GM21360 (cell line): ENCODE data around the gene TEX9.
A peak's percentile ranks its signal among the peaks of the same experiment; 100 is the strongest.
"Not testable (repeated sequence)": the region's sequence is repeated elsewhere in the genome, so short reads cannot be mapped to it uniquely, and the experiment has no call there.

Experiments used
- ATAC-seq: cut with Tn5 transposase; IDR thresholded peaks from one replicate; pipeline ENCODE4 v1.9.1; 2021; ENCODE audit warnings: mild to moderate bottlenecking, moderate library complexity; ENCODE audit not compliant: unreplicated experiment

The TEX9 gene

DNA sequence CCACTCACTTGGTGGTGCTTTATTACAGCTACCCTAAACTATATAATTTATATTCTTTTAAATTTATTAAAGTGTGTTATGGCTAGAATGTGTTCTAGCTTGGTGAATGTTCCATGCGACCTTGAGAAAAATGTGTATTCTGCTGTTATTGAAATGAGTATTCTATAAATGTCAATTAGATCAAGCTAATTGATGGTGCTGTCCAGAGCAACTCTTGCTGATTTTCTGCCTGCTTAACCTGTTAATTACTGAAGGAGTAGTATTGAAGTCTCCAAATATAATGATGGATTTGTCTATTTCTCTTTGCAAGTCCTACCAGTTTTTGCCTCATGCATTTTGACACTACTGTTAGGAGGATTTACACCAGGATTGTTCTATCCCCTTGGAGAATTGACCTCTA lies 3.2 kb upstream of the TEX9 start:
- ATAC-seq: no peak

DNA sequence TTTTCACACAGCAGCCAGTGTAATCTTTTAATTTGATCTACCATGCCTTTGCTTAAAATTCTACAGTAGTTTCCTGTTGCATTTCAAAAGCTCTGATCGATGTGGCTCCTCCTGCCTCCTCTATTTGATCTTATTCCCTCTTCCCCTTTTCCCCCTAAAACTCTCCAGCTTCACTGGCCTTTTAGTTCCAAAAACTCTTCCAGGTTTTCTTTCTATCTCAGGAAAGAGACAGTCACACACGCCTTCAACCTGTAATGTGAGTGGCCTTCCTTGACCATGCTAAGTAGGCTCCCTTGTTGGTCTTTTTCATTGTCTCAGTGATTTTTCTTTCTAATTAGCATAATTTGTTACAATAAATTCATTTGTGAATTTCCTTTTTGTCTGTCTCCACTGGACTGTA lies 985 bp downstream of the TEX9 start:
- no peak for ATAC-seq

DNA sequence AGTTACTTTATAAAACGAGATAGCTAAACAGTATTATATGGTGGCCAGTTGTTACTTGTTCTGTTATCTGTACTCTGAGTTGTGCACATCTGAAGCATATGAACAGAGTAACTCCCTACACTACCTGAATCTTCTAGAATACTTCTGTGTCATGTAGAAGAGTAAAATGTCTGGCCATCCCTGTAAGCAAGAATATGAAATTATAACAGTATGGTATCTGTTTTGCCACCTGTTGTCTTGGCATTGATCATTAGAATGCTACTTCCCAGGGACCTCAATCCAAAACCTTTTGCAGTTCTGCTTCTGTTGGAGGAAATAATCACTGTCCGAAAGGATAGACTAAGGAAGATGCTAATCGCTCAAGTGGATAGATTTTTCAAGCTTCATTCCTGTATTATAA lies 1.9 kb downstream of the TEX9 start:
- no peak for ATAC-seq

DNA sequence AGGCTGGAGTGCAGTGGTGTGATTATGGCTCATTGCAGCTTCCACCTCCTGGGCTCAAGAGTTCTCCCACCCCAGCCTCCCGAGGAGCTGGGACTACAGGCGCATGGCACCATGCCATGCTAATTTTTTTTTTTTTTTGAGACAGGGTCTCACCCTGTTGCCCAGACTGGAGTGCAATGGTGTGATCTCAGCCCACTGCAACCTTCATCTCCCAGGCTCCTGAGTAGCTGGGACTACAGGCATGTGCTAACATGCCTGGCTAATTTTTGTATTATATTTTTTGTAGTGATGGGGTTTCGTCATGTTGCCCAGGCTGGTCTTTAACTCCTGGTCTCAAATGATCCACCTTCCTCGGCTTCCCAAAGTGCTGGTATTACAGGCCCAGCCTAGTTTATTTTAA lies 4.0 kb downstream of the TEX9 start:
- no peak for ATAC-seq

DNA sequence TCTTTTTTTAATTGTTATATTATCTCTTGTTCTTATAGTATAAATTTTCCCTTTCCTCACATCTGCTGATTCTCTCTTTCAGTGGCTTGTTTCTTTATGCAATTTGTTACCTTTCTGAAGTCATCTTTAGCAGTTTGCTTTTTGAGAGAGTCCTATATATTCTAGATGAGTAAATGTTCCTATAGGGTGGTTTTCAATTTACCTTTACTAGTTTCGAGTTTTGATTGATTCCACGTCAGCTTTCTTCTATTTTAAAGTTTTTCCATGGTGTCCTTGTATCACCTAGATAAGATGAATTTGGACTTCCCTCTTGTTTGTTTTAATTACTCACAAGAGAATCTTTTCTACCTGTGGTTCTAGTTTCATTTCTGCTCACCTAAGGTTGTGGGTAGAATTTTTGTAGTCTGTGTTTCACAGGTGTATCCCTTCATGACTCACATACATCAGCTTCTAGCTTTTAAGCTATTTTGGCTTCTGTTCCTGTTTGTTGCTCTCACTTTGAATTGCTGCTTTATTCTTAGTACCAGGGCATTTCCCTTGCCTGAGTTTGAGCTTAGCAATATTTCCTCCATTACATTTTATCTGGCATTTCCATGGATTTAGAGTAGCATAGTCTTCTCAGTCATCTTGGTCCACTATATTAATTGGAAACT lies 6.4 kb downstream of the TEX9 start:
- ATAC-seq: peak; percentile 78

DNA sequence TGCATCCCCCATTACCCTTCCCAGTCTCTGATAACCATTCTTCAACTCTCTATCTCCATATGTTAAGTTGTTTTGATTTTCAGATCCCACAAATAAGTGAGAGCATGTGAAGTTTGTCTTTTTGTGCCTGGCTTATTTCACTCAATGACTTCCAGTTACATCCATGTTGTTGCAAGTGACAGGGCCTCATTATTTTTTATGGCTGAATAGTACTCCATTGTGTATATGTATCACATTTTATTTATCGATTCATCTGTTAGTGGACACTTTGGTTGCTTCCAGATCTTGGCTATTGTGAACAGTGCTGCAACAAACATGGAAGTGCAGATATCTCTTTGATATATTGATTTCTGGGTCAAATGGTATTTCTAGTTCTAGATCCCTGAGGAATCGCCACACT lies 9.5 kb downstream of the TEX9 start:
- ATAC-seq: not testable (repeated sequence)

DNA sequence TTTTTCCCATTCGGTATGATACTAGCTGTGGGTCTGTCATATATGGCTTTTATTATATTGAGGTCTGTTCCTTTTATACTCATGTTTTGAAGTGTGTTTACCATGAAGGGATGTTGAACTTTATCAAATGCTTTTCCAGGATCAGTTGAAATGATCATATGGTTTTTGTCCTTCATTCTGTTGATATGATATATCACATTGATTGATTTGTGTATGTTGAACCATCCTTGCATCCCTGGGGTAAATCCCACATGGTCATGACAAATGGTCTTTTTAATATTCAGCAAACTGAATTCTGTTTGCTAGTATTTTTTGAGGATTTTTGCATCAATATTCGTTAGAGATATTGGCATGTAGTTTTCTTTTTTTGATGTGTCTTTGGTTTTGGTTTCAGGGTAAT lies 12.6 kb downstream of the TEX9 start:
- ATAC-seq: not testable (repeated sequence)

DNA sequence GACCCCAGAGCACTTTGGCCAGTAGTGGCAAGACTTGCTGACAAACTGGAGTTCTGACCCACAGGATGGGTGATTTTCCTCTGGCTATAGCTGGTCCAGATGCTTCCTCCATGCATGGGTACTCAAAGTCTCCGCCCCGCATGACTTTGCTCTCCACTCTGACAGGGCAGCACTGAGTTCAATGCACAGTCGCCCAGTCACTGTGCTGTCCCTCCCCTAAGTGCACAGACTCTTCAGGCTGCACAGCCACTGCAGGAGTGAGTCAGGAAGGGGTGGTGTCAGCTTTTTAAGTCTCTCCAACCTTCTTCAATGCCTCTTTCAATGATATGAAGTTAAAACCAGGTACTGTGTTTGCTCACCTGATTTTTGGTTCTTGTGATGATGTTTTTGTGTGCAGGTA lies 17.8 kb downstream of the TEX9 start:
- ATAC-seq: no peak

DNA sequence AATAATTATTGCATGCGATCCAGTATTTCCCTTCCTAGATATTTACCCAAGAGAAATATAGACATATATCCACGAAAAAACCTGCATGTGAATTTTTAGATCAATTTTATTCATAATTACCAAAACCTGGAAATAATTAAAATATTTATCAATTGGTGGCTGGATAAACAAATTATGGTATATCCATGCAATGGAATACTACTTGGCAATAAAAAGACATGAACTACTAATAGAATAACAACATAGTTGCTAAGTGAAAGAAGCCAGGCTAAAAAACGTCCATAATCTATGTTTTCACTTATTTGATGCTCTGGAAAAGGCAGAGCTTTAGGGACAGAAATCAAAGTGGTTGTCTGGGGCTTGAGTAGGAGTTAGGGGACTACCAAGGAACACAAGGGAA lies 20.7 kb downstream of the TEX9 start:
- ATAC-seq: no peak

DNA sequence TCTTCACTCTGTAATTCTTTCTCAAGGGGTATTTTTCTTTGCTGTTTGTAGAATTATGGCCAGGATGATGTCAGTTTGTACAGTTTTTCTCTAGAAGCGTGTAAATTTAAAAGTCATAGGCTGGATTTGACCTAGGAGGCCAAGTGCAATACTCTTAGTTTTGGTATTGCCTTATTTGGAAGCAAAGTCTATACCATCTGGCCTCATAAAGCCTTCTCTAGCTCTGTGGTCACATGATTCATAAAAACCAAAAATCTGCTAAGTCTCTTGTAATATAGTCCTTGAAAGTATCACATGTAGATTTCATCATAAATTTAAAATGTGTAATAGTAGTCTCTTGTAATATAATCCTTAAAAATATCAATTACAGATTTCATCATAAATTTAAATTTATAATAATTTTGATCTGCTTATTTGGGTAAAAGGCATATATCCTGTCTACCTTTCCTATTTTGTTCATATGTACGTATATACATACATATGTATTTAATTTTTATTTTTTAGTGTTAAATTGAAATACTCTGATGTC lies 25.6 kb downstream of the TEX9 start:
- no peak for ATAC-seq

DNA sequence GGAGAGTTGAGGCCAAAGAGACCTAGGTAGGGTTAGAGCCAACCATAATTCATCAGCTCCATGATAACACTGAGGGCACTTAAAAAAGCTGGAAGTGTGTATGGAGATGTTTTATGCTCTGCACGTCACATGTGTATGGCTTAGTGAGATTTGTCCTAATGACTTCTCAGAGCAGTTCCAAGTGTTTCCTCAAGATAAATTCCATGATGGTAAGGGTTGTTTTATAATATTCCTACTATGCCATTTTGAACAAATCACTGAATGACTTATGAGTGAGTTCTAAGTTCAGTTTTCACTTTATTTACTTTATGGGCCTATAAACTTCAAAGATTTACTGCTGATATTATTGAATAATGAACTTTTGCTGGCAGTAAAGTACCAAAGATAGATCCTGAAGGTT lies 28.1 kb downstream of the TEX9 start:
- no peak for ATAC-seq

DNA sequence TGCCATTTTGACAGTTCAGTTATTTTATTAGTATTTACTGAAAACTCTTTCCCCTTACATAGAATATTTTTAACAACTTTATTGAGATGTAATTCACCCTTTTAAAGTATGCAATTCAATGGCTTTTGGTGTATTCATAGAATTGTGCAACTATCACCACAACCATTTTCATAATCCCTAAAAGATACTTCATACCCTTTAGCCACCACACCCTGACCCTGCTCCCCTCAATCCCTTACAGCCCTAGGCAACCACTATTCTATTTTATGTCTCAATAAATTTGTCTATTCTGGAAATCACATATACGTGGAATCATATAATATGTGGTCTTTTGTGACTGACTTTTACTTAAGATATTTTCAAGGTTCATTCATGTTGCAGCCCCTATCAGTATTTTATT lies 29.7 kb downstream of the TEX9 start:
- no peak for ATAC-seq

DNA sequence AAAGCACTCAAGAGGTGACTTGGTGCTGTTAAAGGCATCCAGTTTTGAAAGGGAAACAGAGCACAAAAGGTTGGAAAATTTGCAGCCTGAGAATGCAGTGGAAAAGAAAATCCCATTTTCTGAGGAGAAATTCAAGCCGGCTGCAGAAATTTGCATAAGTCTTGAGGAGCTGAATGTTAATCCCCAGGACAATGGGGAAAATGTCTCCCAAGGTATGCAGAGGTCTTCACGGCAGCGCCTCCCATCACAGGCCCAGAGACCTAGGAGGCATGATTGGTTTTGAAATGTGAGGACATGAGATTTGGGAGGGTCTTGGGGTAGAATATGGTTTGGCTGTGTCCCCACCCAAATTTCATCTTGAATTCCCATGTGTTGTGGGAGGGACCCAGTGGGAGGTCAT lies 32.1 kb downstream of the TEX9 start:
- not testable (repeated sequence) for ATAC-seq

DNA sequence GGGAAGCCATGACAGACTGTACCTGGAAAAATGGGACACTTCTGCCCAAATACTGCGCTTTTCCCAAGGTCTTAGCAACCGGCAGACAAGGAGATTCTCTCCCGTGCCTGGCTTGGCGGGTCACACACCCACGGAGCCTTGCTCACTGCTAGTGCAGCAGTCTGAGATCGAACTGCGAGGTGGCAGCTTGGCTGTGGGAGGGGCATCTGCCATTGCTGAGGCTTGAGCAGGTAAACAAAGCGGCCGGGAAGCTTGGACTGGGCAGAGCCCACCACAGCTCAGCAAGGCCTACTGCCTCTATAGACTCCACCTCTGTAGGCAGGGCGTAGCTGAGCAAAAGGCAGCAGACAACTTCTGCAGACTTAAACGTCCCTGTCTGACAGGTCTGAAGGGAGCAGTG lies 34.0 kb downstream of the TEX9 start:
- ATAC-seq: not testable (repeated sequence)

DNA sequence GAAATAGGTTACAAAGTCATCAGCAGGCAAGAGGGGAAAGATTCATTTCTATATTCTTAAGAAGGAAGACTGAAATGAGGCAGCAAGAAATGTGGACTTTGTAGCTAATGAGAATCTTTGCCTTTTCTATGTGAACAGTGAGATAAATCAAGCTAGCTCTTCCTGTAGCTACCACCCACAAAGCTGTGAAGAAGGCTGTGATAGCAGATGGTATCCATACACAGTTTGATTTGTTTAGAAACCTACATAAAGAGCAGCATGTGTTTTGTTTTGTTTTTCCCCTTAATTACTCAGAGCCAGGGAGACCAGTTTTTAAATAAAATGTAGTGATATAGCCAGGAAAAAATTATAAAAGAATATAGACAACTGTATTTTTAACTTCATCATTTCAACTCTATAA lies 45.5 kb downstream of the TEX9 start:
- no peak for ATAC-seq

DNA sequence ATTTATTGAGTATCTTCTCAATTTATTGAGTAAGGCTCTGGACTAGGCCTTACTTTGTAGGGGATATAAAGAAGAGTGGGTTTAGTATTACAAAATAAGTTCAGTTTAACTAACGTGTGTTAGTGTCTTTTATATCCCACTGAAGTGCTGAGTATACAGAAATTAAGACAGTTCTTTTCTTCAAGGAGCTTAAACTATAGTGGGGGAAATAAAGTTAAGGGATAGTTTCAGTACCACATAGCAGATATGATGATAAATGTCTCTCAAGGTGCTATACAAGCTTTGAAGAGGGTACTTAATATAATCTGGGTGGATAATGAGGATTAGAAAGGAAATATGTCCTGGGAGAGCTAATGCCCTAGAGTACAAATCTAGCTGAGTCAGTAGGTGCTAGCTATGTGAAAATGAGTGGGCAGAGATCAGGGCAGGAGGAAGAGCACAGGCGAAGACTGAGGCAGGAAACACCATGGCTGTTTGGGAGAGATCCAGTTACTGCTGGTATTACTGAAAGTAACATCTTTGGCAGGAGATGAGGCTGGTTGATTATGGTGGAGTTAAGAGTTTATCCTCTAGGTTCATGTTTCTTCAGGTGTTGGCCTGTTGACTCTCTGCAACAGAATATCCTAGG lies 46.0 kb downstream of the TEX9 start:
- no peak for ATAC-seq

DNA sequence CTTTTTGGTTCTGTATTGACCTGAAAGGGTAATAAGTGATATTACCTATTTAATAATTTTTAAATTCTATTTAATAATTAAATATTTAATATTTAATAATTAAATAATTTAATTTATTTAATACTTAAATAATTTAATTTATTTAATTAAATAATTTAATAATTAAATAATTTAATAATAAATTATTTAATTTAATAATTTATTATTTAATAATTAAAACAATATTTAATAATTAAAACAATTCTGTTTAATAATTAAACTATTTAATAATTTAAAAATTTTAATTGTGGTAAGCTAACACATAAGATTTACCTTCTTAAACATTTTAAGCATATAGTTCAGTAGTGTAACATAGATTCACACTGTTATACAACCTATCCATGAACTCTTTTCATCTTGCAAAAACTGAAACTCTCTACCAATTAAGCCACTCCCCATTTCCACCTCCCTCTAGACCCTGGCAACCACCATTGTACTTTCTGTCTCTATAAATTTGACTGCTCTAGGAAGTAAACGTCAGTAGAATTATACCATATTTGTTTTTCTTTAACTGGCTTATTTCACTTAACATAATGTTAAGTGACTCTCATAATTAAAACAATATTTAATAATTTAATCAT lies 48.0 kb downstream of the TEX9 start:
- not testable (repeated sequence) for ATAC-seq

DNA sequence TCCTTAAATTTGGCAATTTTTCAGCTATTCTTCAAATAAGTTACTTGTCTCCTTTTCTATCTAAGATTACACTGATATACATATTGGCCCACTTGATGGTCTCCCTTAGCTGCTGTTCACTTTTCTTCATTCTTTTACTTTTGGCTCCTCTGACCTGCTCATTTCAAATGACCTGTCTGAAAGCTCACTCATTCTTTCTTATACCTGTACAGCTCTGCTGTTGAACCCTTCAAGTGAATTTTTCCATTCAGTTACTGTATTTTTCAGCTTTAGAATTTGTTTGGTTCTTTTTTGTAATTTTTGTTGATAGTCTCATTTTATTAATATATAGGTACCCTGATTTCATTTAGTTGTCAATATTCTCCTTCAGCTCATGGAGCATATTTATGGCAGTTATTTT lies 60.0 kb downstream of the TEX9 start:
- no peak for ATAC-seq

DNA sequence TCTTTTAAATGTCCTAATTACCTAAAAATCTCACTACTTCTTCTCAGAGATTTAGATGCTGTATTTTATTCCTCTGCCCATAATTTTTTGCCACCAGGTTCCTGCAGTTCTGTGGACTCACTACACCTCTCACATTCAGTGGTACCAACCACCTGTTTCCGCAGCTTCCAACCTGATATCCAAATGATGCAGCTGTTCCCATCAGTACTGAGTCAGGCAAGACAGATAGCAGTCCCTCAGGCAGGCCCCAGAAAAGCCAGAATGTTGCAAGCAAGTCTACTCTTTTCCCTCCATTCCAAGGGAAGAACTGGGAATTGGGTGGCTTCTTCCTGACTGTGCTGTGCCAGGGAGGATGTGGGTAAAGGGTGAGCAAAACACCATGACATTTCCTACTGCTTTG lies 60.8 kb downstream of the TEX9 start:
- ATAC-seq: no peak

DNA sequence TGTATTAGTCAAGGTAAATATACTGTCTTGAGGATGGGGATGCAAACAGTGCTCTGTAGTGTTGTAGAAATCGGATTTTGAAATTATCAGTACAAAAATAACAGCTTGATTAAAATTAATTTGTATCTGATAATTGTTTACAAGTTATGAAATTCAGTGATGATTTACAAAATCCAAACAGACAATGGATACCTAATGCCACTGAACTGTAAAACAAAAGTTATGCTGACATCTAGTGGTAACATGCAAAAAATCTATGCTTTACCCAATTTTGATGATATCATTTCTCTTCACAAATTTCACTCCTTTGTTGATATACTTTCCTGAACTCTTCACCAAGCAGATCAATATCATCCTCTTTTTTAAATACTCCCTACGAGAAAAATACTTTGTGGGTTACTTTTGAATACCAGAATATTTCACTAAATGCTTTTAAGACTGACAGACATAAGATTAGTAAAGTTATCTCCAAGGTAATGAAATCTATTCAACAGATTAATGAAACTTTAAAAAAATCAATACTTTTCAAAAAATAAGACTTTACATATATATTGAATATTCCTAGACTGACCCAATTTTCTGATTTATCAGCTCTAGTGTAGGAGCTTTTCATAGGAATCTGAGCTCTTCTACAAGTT lies 63.7 kb downstream of the TEX9 start:
- no peak for ATAC-seq

DNA sequence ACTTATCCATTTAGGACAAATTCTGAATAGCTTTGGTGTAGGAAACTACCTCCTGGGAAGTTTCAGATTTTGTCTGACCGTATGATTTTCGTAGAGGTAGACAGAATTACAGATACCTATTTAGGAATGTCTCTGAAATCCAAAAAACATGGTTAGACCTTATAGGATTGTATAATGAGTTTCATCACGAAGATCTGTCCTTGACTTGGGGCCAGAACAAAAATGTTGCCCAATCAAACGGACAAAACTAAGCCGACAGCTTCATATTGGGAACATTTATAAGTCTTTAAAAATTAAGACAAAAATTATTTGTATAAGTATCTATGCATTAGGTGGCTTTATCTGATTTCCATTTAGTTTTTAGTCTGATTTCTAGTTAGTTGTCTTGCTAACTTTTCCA lies 67.1 kb downstream of the TEX9 start:
- ATAC-seq: no peak

DNA sequence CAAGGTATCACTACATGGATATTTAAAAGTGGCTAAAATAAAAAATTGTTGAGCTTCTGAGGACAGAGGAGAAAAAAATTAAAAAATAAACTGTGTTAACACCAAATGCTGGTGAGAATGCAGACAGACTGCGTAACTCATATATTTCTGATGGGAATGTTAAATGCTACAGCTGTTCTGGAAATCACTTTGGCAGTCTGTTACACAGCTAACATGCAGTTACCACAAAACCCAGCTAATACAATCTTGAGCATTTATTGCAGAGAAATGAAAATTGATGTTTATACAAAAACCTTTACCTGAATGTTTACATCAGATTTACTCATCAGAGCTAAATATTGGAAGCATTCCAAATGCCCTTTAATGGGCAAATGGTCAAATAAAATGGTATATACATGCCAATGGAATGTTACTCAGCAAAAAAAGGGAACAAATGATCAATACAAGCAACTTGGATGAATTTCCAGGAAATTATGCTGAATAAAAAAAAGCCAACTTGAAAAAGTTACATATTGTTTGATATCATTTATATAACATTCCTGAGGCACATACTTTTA lies 75.1 kb downstream of the TEX9 start:
- no peak for ATAC-seq
